ENCODE results near the gene GRID2. TPM values are rescaled to one million over a fixed set of nuclear protein-coding genes. Genes with fewer than 3 reads are reported as not detected.

The GRID2 gene
- total RNA-seq, 2 experiments from 2014 or later = not detected

GRCh38 chr4:93809773-93810172 lies 1506.0 kb downstream of the GRID2 start:
- intact Hi-C loops (cut with micrococcal nuclease) = no loop called here
- CTCF ChIA-PET = no interaction called here
- Mint-ChIP-seq H3K9me3 (no peaks in the 10 kb centered on the region), H3K36me3 (ENCODE audit: low read depth) (no peaks in the 10 kb centered on the region), H3K27me3 (ENCODE audit: low read depth) (peaks cover 3% of the 10 kb centered on the region), H3K4me1 (ENCODE audit: low read depth) (no peaks in the 10 kb centered on the region), H3K27ac (no peak overlapping the region), H3K4me3 (no peak overlapping the region)
- no peak for DNase-seq

GRCh38 chr4:93810340-93810992 lies 1506.7 kb downstream of the GRID2 start:
- CTCF ChIA-PET = no interaction called here
- H3K27ac Mint-ChIP-seq = no peak overlapping the region
- no peak for DNase-seq
- no peak overlapping the region for H3K4me3 Mint-ChIP-seq
- peaks cover 3% of the 10 kb centered on the region for H3K27me3 Mint-ChIP-seq (ENCODE audit: low read depth)
- H3K36me3 Mint-ChIP-seq (ENCODE audit: low read depth) = no peaks in the 10 kb centered on the region
- no peaks in the 10 kb centered on the region for H3K9me3 Mint-ChIP-seq
- H3K4me1 Mint-ChIP-seq (ENCODE audit: low read depth) = no peaks in the 10 kb centered on the region
- intact Hi-C loops (cut with micrococcal nuclease) = no loop called here

GRCh38 chr4:93813092-93813491 lies 1509.3 kb downstream of the GRID2 start:
- CTCF ChIA-PET = no interaction called here
- peaks cover 2% of the 10 kb centered on the region for H3K27me3 Mint-ChIP-seq (ENCODE audit: low read depth)
- no peak overlapping the region for H3K27ac Mint-ChIP-seq
- H3K36me3 Mint-ChIP-seq (ENCODE audit: low read depth) = no peaks in the 10 kb centered on the region
- no peaks in the 10 kb centered on the region for H3K9me3 Mint-ChIP-seq
- H3K4me1 Mint-ChIP-seq (ENCODE audit: low read depth) = no peaks in the 10 kb centered on the region
- intact Hi-C loops (cut with micrococcal nuclease) = no loop called here
- no peak overlapping the region for H3K4me3 Mint-ChIP-seq
- no peak for DNase-seq

- CTCF ChIA-PET = no interaction called here
- Mint-ChIP-seq H3K27me3 (ENCODE audit: low read depth) (peaks cover 2% of the 10 kb centered on the region), H3K9me3 (no peaks in the 10 kb centered on the region), H3K27ac (no peak overlapping the region), H3K36me3 (ENCODE audit: low read depth) (no peaks in the 10 kb centered on the region), H3K4me3 (no peak overlapping the region), H3K4me1 (ENCODE audit: low read depth) (no peaks in the 10 kb centered on the region)
- intact Hi-C loops (cut with micrococcal nuclease) = no loop called here
- DNase-seq = no peak
Measured at GRCh38 chr4:93814141-93814540, 1510.4 kb downstream of the GRID2 start.

- Mint-ChIP-seq H3K4me3 (no peak overlapping the region), H3K9me3 (no peaks in the 10 kb centered on the region), H3K27ac (no peak overlapping the region), H3K27me3 (ENCODE audit: low read depth) (peaks cover 2% of the 10 kb centered on the region), H3K36me3 (ENCODE audit: low read depth) (no peaks in the 10 kb centered on the region), H3K4me1 (ENCODE audit: low read depth) (no peaks in the 10 kb centered on the region)
- DNase-seq = no peak
- CTCF ChIA-PET = no interaction called here
- intact Hi-C loops (cut with micrococcal nuclease) = no loop called here
Measured at GRCh38 chr4:93814722-93815121, 1511.0 kb downstream of the GRID2 start.
